Ovary (tissue), 9 donors: ENCODE results near the gene NFASC. TPM values are rescaled to one million over a fixed set of nuclear protein-coding genes. Genes with fewer than 3 reads are reported as not detected.

ENCODE experiments used
- DNase-seq, 5 donors: peaks; one replicate each; pipeline ENCODE4 v3.0.0-alpha.2; 2019 to 2020
- H3K27ac ChIP-seq, 2 donors: fragments of 200-600 bp; one replicate each; pipeline versions ENCODE4 v1.5.1 to v1.8.0; 2019 to 2022
- H3K27me3 ChIP-seq: fragments of 200-600 bp; one replicate; pipeline ENCODE4 v1.8.0; 2022
- H3K36me3 ChIP-seq: fragments of 200-600 bp; sonication (generic); one replicate; pipeline ENCODE4 v1.5.1; 2019
- H3K4me1 ChIP-seq: one replicate; pipeline ENCODE4 v1.8.1; 2013; ENCODE audit warnings: mild to moderate bottlenecking, moderate library complexity; ENCODE audit not compliant: insufficient read depth
- H3K4me3 ChIP-seq: fragments of 200-600 bp; sonication (generic); one replicate; pipeline ENCODE4 v1.5.1; 2017
- H3K9me3 ChIP-seq, 2 donors: fragments of 200-600 bp in 1 of 2; sonication (generic) in 1 of 2; one replicate each; pipeline versions ENCODE4 v1.5.1 to v1.8.1; 2013 to 2019; ENCODE audit warnings: mild to moderate bottlenecking in 1 of 2, moderate library complexity in 1 of 2
- CTCF ChIP-seq, 3 donors: fragments of 450-650 bp in 2 of 3; fragments of 200-600 bp in 1 of 3; IDR thresholded peaks; one replicate each; pipeline versions ENCODE4 v1.5.1 to v1.8.0; 2016 to 2022; ENCODE audit warnings: antibody characterized with exemption in 3 of 3, mild to moderate bottlenecking in 1 of 3
- EP300 ChIP-seq: sonication (generic); formaldehyde crosslinking; IDR thresholded peaks from one replicate; pipeline ENCODE4 v1.6.1; 2017; ENCODE audit warnings: antibody characterized with exemption
- POLR2A ChIP-seq: fragments of 450-650 bp; IDR thresholded peaks from one replicate; pipeline ENCODE4 v1.6.1; 2017; ENCODE audit warnings: antibody characterized with exemption, mild to moderate bottlenecking, moderate library complexity
- WGBS, 3 donors: extraction: QIAGEN DNeasy Blood & Tissue Kit in 1 of 3; methylation state at CpG; one replicate each; pipeline versions ENCODE4 v1.1.5 to v1.1.7; 2013 to 2017; 5-methylcytosine and 5-hydroxymethylcytosine counted together
- intact Hi-C, 4 donors: fragments of 100-400 bp; cut with DNase I; formaldehyde crosslinking; loops; one replicate each; pipeline versions ENCODE4 v1.11.0 to v1.15.1; 2022 to 2023
- polyA plus RNA-seq, 2 donors: library from polyadenylated mRNA; stranded (reverse); fragments of 200-250 nt in 1 of 2; fragments of 350-450 nt in 1 of 2; fragmentation: Illumina TruSeq in 1 of 2; extraction: RNeasy Lipid Tissue Mini Kit (QIAGEN cat#74804) in 1 of 2; gene quantifications; one replicate each; pipeline ENCODE4 v1.2.3, GENCODE V29; 2013 to 2014
- total RNA-seq, 7 donors: library from RNA; depleted of rRNA in 2 of 7; stranded (reverse); fragments of >200 nt in 2 of 7; fragmentation: NEBNext Ultra II Directional in 3 of 7; extraction: Animal tissue kit (Norgen Biotek cat#: 25700) in 3 of 7; gene quantifications; one replicate each; pipeline versions ENCODE4 v1.1.0 to v1.2.4, GENCODE V29; 2016 to 2023
- donor health status: DM: no; HTN: no; CAD: no; lungs with moderate emphysema.
- donor health status: DM: no; HTN: no; CAD: no.
- donor health status: Bipolar disorder and iron deficiency.
- donor health status: DM: yes; HTN: yes; CAD: no.
- donor health status: DM: no; HTN: no; CAD: no.
- donor health status: DM: yes; HTN: yes; CAD: no.

Gene NFASC
- total and polyA plus RNA-seq, 9 donors: 9.3 to 73.2 (median 20.9) TPM

DNA sequence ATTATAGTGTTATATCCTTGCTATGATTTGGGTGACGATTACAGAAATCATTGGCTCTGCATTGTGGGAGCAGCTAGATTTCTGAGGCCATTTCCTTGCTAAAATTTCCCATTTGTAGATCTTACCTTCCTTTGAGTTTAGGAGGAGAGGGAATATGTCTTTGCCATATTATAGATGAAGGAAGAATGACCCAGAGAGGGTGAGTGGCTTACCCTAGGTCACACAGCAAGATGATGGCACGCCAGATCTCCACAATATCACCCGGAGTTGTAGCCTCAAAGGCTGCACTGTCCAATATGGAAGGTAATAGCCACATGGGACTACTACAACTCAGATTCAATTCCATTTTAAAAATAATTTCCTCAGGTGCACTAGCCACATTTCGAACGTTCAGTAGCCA, 182.6 kb downstream of the NFASC start:
- WGBS, 3 donors: 89 to 91% (median 90%) methylated on average over 5 of the region's 5 CpGs
- intact Hi-C loops: loop anchor here in 1 of 4 donors (10.0 kb wide), 1 partner anchor 248 kb away; no protein-coding TSS in a partner anchor
- no peak for DNase-seq
- H3K36me3 ChIP-seq: no peaks in the 10 kb centered on the region
- H3K27me3 ChIP-seq: no peaks in the 10 kb centered on the region
- H3K9me3 ChIP-seq: no peaks in the 10 kb centered on the region
- TF ChIP-seq POLR2A (no peak), CTCF (IDR thresholded peaks at IDR 0.05) (no peak), EP300 (no peak)
- no peak overlapping the region for H3K27ac ChIP-seq
- H3K4me1 ChIP-seq: no peaks in the 10 kb centered on the region
- H3K4me3 ChIP-seq: no peak overlapping the region

DNA sequence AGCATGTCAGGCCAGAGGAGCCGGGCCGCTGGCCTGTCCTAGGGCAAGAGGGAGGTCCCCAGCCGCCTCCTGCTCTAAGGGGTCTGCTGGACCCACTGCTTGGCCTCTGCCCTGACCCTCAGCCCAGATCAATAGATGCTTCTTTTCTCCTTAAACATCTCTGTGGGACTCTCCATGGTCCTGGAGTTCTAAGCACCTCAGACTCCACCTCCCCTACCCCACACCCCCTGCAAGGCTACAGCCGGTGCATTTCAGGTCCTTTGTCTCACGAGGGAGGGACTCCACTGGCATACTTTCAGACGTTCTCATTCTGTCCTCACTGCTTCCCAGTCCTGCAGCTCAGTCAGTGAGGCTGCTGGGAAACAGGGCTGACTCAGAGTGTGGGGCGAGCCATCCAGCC, 183.4 kb downstream of the NFASC start:
- Histone ChIP-seq H3K4me3 (no peak overlapping the region), H3K4me1 (no peaks in the 10 kb centered on the region), H3K27me3 (no peaks in the 10 kb centered on the region), H3K36me3 (no peaks in the 10 kb centered on the region), H3K9me3 (no peaks in the 10 kb centered on the region), H3K27ac (no peak overlapping the region)
- WGBS, 3 donors: 45 to 53% (median 49%) methylated on average over 7 of the region's 7 CpGs
- intact Hi-C loops: loop anchor here in 1 of 4 donors (10.0 kb wide), 1 partner anchor 249 kb away; no protein-coding TSS in a partner anchor
- DNase-seq: no peak
- TF ChIP-seq CTCF (IDR thresholded peaks at IDR 0.05) (no peak), POLR2A (no peak), EP300 (no peak)

GRCh38 chr1:205056188-205056611, 185.5 kb downstream of the NFASC start:
- Histone ChIP-seq H3K9me3 (no peaks in the 10 kb centered on the region), H3K4me1 (no peaks in the 10 kb centered on the region), H3K27ac (no peak overlapping the region), H3K36me3 (no peaks in the 10 kb centered on the region), H3K27me3 (no peaks in the 10 kb centered on the region), H3K4me3 (no peak overlapping the region)
- no peak for DNase-seq
- intact Hi-C loops: loop anchor here in 2 of 4 donors (5.0 to 10.0 kb wide), 2 partner anchors 64 to 251 kb away; no protein-coding TSS in a partner anchor
- WGBS, 3 donors: 83 to 88% (median 84%) methylated on average over 13 of the region's 13 CpGs
- TF ChIP-seq POLR2A: no peak
- no peak for TF ChIP-seq CTCF (IDR thresholded peaks at IDR 0.05)
- TF ChIP-seq EP300: no peak

DNA sequence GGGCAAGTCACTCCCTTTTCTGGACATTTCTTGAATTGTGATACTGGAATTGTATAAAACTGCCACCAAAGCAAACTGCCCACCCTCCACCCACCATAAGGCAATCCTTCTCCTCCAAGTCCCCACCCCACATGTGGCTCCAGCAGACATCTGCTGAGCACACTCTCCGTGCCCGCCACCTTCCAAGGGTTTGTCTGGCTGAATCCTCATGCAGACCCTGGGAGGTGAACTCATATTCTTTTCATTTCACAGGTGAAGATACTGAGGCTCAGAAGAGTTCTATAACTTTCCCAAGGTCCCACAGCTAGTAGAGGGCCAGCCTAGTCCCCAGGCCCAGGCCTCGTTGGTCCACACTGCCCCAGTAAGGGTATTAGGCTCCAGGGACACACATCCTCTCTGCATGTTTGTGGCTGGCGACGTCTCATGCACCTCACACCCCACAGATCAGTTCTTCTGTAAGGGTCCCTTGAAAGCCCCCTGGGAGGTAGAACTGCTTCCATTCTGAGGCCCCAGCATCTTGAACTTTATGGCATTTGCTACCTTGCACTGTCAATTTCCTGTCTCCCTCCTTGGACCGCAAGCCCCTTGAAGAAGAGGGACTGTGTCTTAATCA, 186.4 kb downstream of the NFASC start:
- no peak for DNase-seq
- H3K4me3 ChIP-seq: no peak overlapping the region
- intact Hi-C loops: loop anchor here in 2 of 4 donors (5.0 to 10.0 kb wide), 2 partner anchors 65 to 252 kb away; no protein-coding TSS in a partner anchor
- no peaks in the 10 kb centered on the region for H3K4me1 ChIP-seq
- H3K9me3 ChIP-seq: no peaks in the 10 kb centered on the region
- no peaks in the 10 kb centered on the region for H3K36me3 ChIP-seq
- WGBS, 3 donors: 94 to 96% (median 95%) methylated on average over 6 of the region's 6 CpGs
- H3K27ac ChIP-seq: no peak overlapping the region
- TF ChIP-seq EP300 (no peak), CTCF (IDR thresholded peaks at IDR 0.05) (no peak), POLR2A (no peak)
- no peaks in the 10 kb centered on the region for H3K27me3 ChIP-seq
